PC-9 (cell line): ENCODE measurements around the gene SUGT1. TPM values are rescaled to one million over a fixed set of nuclear protein-coding genes. Genes with fewer than 3 reads are reported as not detected.

Experiments used
- BruUV-seq: library from RNA; stranded (reverse); fragments of 400-500 nt; replicated peaks from 2 replicates; lab custom pipeline; 2021; lab: Mats Ljungman, UMichigan
- CTCF ChIA-PET: fragments of 300-600 bp; sonication (Branson Sonifier 250); formaldehyde crosslinking; loops from one replicate; lab custom pipeline; 2022; ENCODE audit warnings: antibody characterized with exemption; lab: Charles Lee
- POLR2A ChIA-PET: fragments of 300-600 bp; sonication (Branson Sonifier 250); formaldehyde crosslinking; loops from one replicate; lab custom pipeline; 2022; ENCODE audit warnings: antibody characterized with exemption; ENCODE audit not compliant: unreplicated experiment; lab: Charles Lee
- DNase-seq, 2 experiments: peaks; one replicate each; pipeline versions ENCODE4 v3.0.0 to v3.0.0-alpha.2; 2015 to 2022; ENCODE audit warnings: mixed read lengths in 1 of 2
- H2AFZ ChIP-seq: fragments of 200-600 bp; sonication (generic); 2 replicates; pipeline ENCODE4 v1.8.1; 2017; ENCODE audit warnings: antibody characterized with exemption
- H3F3A ChIP-seq: fragments of 200-600 bp; sonication (generic); 2 replicates; pipeline ENCODE4 v1.8.1; 2017; ENCODE audit warnings: antibody characterized with exemption, mild to moderate bottlenecking, low read depth; ENCODE audit not compliant: insufficient read depth
- H3K27ac ChIP-seq: fragments of 200-600 bp; sonication (generic); 2 replicates; pipeline ENCODE4 v1.6.1; 2016; ENCODE audit warnings: mixed run types
- H3K27me3 ChIP-seq: fragments of 200-600 bp; sonication (generic); 2 replicates; pipeline ENCODE4 v1.6.1; 2016; ENCODE audit warnings: low read depth, mixed run types; ENCODE audit not compliant: insufficient read depth
- H3K36me3 ChIP-seq: fragments of 200-600 bp; sonication (generic); 2 replicates; pipeline ENCODE4 v1.6.1; 2016; ENCODE audit warnings: low read depth, mixed run types
- H3K4me1 ChIP-seq: fragments of 200-600 bp; sonication (generic); replicated peaks from 2 replicates; pipeline ENCODE4 v1.6.1; 2016; ENCODE audit warnings: mixed run types; ENCODE audit not compliant: insufficient read depth
- H3K4me2 ChIP-seq: fragments of 200-600 bp; sonication (generic); 2 replicates; pipeline ENCODE4 v1.6.1; 2017; ENCODE audit warnings: mixed run types
- H3K4me3 ChIP-seq: fragments of 200-600 bp; sonication (generic); 2 replicates; pipeline ENCODE4 v1.6.1; 2016; ENCODE audit warnings: mixed run types
- H3K79me2 ChIP-seq: fragments of 200-600 bp; sonication (generic); 2 replicates; pipeline ENCODE4 v1.6.1; 2017; ENCODE audit warnings: low read depth, mixed run types
- H3K9me2 ChIP-seq: fragments of 200-600 bp; sonication (generic); 2 replicates; pipeline ENCODE4 v1.8.1; 2017; ENCODE audit warnings: mild to moderate bottlenecking; ENCODE audit not compliant: insufficient read depth
- H3K9me3 ChIP-seq: fragments of 200-600 bp; sonication (generic); 2 replicates; pipeline ENCODE4 v1.8.1; 2016; ENCODE audit warnings: low read depth; ENCODE audit not compliant: insufficient read depth
- H4K20me1 ChIP-seq: fragments of 200-600 bp; sonication (generic); 2 replicates; pipeline ENCODE4 v1.8.1; 2017; ENCODE audit not compliant: insufficient read depth
- EZH2 ChIP-seq: fragments of 200-600 bp; sonication (generic); IDR thresholded peaks from 2 replicates; pipeline ENCODE4 v1.8.0; 2017; ENCODE audit warnings: antibody characterized with exemption, low read depth
- intact Hi-C: fragments of 100-400 bp; cut with micrococcal nuclease; formaldehyde crosslinking; loops from one replicate; pipeline ENCODE4 v1.10.0; 2022; ENCODE audit not compliant: unreplicated experiment
- total RNA-seq: library from RNA; stranded (reverse); gene quantifications from 2 replicates; pipeline ENCODE4 v1.2.3, GENCODE V29; 2021
- TF ChIP-seq, protein P1 (sequence below): fragments of 200-600 bp; sonication (generic); conservative IDR thresholded peaks from 2 replicates; pipeline ENCODE4 v1.6.1; 2017; ENCODE audit warnings: mixed run types, antibody characterized with exemption, mild to moderate bottlenecking, moderate library complexity

Gene SUGT1
- total RNA-seq, 1 experiment from 2014 or later, result 57.2 TPM

- Histone ChIP-seq H3K27me3 (peaks cover 33% of the 10 kb centered on the region), H3K4me1 (no peaks in the 10 kb centered on the region), H3F3A (no peaks in the 10 kb centered on the region), H3K79me2 (no peaks in the 10 kb centered on the region), H2AFZ (no peak overlapping the region), H3K36me3 (no peaks in the 10 kb centered on the region), H3K4me3 (no peak overlapping the region), H3K9me2 (no peaks in the 10 kb centered on the region), H3K9me3 (no peaks in the 10 kb centered on the region), H3K27ac (no peak overlapping the region), H3K4me2 (no peak overlapping the region), H4K20me1 (no peaks in the 10 kb centered on the region)
- no TSS peak for BruUV-seq
- POLR2A ChIA-PET, result no interaction called here
- TF ChIP-seq EZH2, result no peak
- TF ChIP-seq, protein P1, sequence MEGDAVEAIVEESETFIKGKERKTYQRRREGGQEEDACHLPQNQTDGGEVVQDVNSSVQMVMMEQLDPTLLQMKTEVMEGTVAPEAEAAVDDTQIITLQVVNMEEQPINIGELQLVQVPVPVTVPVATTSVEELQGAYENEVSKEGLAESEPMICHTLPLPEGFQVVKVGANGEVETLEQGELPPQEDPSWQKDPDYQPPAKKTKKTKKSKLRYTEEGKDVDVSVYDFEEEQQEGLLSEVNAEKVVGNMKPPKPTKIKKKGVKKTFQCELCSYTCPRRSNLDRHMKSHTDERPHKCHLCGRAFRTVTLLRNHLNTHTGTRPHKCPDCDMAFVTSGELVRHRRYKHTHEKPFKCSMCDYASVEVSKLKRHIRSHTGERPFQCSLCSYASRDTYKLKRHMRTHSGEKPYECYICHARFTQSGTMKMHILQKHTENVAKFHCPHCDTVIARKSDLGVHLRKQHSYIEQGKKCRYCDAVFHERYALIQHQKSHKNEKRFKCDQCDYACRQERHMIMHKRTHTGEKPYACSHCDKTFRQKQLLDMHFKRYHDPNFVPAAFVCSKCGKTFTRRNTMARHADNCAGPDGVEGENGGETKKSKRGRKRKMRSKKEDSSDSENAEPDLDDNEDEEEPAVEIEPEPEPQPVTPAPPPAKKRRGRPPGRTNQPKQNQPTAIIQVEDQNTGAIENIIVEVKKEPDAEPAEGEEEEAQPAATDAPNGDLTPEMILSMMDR, result no peak
- CTCF ChIA-PET, result no interaction called here
- no peak for DNase-seq
- intact Hi-C loops, result no loop called here
These were observed 81.5 kb downstream of the SUGT1 start for GRCh38 chr13:52734075-52734623.

- CTCF ChIA-PET, result no interaction called here
- intact Hi-C loops, result no loop called here
- H2AFZ ChIP-seq, result no peak overlapping the region
- no peaks in the 10 kb centered on the region for H3K79me2 ChIP-seq
- no peak for DNase-seq
- no peak overlapping the region for H3K4me2 ChIP-seq
- peaks cover 28% of the 10 kb centered on the region for H3K27me3 ChIP-seq
- H4K20me1 ChIP-seq, result no peaks in the 10 kb centered on the region
- no TSS peak for BruUV-seq
- H3K4me1 ChIP-seq, result no peaks in the 10 kb centered on the region
- H3K4me3 ChIP-seq, result no peak overlapping the region
- H3K9me3 ChIP-seq, result no peaks in the 10 kb centered on the region
- no peaks in the 10 kb centered on the region for H3K36me3 ChIP-seq
- H3K27ac ChIP-seq, result no peak overlapping the region
- H3K9me2 ChIP-seq, result no peaks in the 10 kb centered on the region
- POLR2A ChIA-PET, result no interaction called here
- H3F3A ChIP-seq, result no peaks in the 10 kb centered on the region
- TF ChIP-seq, protein P1, result no peak
- TF ChIP-seq EZH2, result no peak
These were observed 84.3 kb downstream of the SUGT1 start for GRCh38 chr13:52736891-52737290.

DNA sequence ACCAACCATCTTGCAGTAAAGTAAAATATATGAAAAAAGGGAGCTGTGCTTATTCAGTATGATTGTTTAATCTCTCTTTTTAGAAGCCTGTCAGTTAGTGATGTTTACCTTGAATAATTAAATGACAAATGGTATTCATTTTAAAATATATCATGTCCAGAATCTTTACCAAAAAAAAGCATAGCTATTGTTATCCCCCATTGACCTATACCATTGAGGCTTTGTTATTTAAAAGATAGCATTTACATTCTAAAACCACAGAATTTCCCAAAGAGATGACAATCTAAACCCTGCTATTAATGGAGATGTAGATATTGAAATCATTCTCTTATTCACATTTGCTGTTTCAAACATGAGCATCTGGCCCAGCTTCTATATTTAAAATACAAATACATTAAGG is 84.8 kb downstream of the SUGT1 start:
- Histone ChIP-seq H2AFZ (no peak overlapping the region), H3K27ac (no peak overlapping the region), H3F3A (no peaks in the 10 kb centered on the region), H4K20me1 (no peaks in the 10 kb centered on the region), H3K27me3 (peaks cover 28% of the 10 kb centered on the region), H3K4me1 (no peaks in the 10 kb centered on the region), H3K9me2 (no peaks in the 10 kb centered on the region), H3K36me3 (no peaks in the 10 kb centered on the region), H3K9me3 (no peaks in the 10 kb centered on the region), H3K4me2 (no peak overlapping the region), H3K4me3 (no peak overlapping the region), H3K79me2 (no peaks in the 10 kb centered on the region)
- no TSS peak for BruUV-seq
- CTCF ChIA-PET, result no interaction called here
- no peak for TF ChIP-seq EZH2
- TF ChIP-seq, protein P1, result no peak
- intact Hi-C loops, result no loop called here
- POLR2A ChIA-PET, result no interaction called here
- no peak for DNase-seq
